ENCODE measurements around the gene COBLL1. TPM values are rescaled to one million over a fixed set of nuclear protein-coding genes. Genes with fewer than 3 reads are reported as not detected.

Gene COBLL1
- total RNA-seq, 1 experiment from 2014 or later, result 5.9 TPM

- no peaks in the 10 kb centered on the region for H3K79me1 ChIP-seq (ENCODE audit: insufficient read depth, low read depth, low read length, poor library complexity, severe bottlenecking)
- no peak overlapping the region for H3K4me2 ChIP-seq (ENCODE audit: insufficient read depth, insufficient read length, low read length)
- no peak overlapping the region for H2BK5ac ChIP-seq (ENCODE audit: insufficient read length, low read length)
- H3K9me3 ChIP-seq (ENCODE audit: control insufficient read depth, low read depth, low read length), result no peaks in the 10 kb centered on the region
- no peak for TF ChIP-seq CTCF (conservative IDR thresholded peaks at IDR 0.05)
- no peaks in the 10 kb centered on the region for H4K20me1 ChIP-seq (ENCODE audit: control insufficient read depth, insufficient read depth, insufficient read length)
- H4K8ac ChIP-seq (replicated peaks; ENCODE audit: insufficient read length, low read depth, low read length), result no peak overlapping the region
- no peak overlapping the region for H2AK5ac ChIP-seq (ENCODE audit: insufficient read length, low read length)
- H3K9ac ChIP-seq (ENCODE audit: extremely low read depth, insufficient read length, low read length), result no peak overlapping the region
- H3K4ac ChIP-seq (ENCODE audit: low read depth, low read length), result no peak overlapping the region
- H3K27me3 ChIP-seq (ENCODE audit: insufficient read depth, low read length), result no peaks in the 10 kb centered on the region
- no peak overlapping the region for H2AFZ ChIP-seq (ENCODE audit: low read length)
- no peaks in the 10 kb centered on the region for H3K9me3 Mint-ChIP-seq
- H3K27ac Mint-ChIP-seq, result peak overlapping the region in 1 of 3 experiments; percentile 22; a peak in 1 of 7 replicates
- H3K27ac ChIP-seq (ENCODE audit: insufficient read length, low read depth, low read length), result no peak overlapping the region
- H2BK120ac ChIP-seq (ENCODE audit: low read depth, low read length, poor library complexity, severe bottlenecking), result no peak overlapping the region
- H3K23ac ChIP-seq (ENCODE audit: insufficient read length, low read depth, low read length), result no peak overlapping the region
- no peaks in the 10 kb centered on the region for H3K79me2 ChIP-seq (ENCODE audit: insufficient read depth, low read length)
- no peak overlapping the region for H4K91ac ChIP-seq (ENCODE audit: insufficient read length, low read depth, low read length)
- H3K18ac ChIP-seq (ENCODE audit: insufficient read length, low read depth, low read length), result peak overlapping the region; percentile 68
- H2BK20ac ChIP-seq (ENCODE audit: low read depth, low read length, poor library complexity, severe bottlenecking), result no peak overlapping the region
- H3K4me1 ChIP-seq (ENCODE audit: insufficient read depth, low read length), result no peaks in the 10 kb centered on the region
- H3K14ac ChIP-seq (ENCODE audit: insufficient read depth, low read length), result no peak overlapping the region
- no peaks in the 10 kb centered on the region for H3K27me3 Mint-ChIP-seq (ENCODE audit: low read depth)
- H3K4me3 Mint-ChIP-seq, result no peak overlapping the region
- no peak overlapping the region for H3T11ph ChIP-seq (ENCODE audit: low read length)
- H3K4me1 Mint-ChIP-seq, result peaks cover 8 to 12% of the 10 kb centered on the region in 2 experiments
- H2BK12ac ChIP-seq (ENCODE audit: insufficient read length, low read depth, low read length), result no peak overlapping the region
- no peaks in the 10 kb centered on the region for H3K23me2 ChIP-seq (ENCODE audit: insufficient read length, low read depth, low read length, poor library complexity, severe bottlenecking)
- H3K36me3 Mint-ChIP-seq (ENCODE audit: insufficient read depth in 1 of 3, low read depth in 3 of 3), result no peaks in the 10 kb centered on the region; a peak in 1 of 7 replicates
- H3K56ac ChIP-seq (ENCODE audit: insufficient read length, low read depth, low read length), result no peak overlapping the region
- WGBS (ENCODE audit: extremely low coverage, insufficient read length, low lambda C conversion rate), result no CpG with 5 or more reads among the region's 7 CpGs
- no peak for DNase-seq
- H2BK15ac ChIP-seq (ENCODE audit: low read depth, low read length), result no peak overlapping the region
- H4K5ac ChIP-seq (ENCODE audit: insufficient read length, low read depth, low read length), result no peak overlapping the region
These were observed 62.1 kb downstream of the COBLL1 start for GRCh38 chr2:164779383-164780057.
